Cardiac fibroblast (primary cell): ENCODE results near the gene BCL2L11.

Experiments
- DNase-seq, 2 donors: peaks; one replicate each; pipeline versions ENCODE4 v3.0.0 to v3.0.0-alpha.2; 2010; ENCODE audit warnings: low read depth in 2 of 2
- H3K4me3 ChIP-seq, 2 donors: replicated peaks in 1 of 2; 1 replicate in 1 of 2; 2 replicates in 1 of 2; pipeline ENCODE4 v1.5.1; 2011; ENCODE audit warnings: low read depth in 2 of 2, low read length in 2 of 2, mild to moderate bottlenecking in 2 of 2, moderate library complexity in 1 of 2
- CTCF ChIP-seq: IDR thresholded peaks from one replicate; pipeline ENCODE4 v1.5.1; 2011; ENCODE audit warnings: low read depth, mild to moderate bottlenecking, low read length, inconsistent platforms

The BCL2L11 gene

GRCh38 chr2:111134055-111134454, 13.3 kb downstream of the BCL2L11 start:
- no peak for DNase-seq
- peak; percentile 34 for TF ChIP-seq CTCF
- H3K4me3 ChIP-seq = no peak overlapping the region

- no peak for TF ChIP-seq CTCF
- no peak for DNase-seq
- no peak overlapping the region for H3K4me3 ChIP-seq
Measured at GRCh38 chr2:111135237-111135909, 14.7 kb downstream of the BCL2L11 start.

- H3K4me3 ChIP-seq = no peak overlapping the region
- peak; percentile 45 to 90 for DNase-seq
- TF ChIP-seq CTCF = peak; percentile 21
Measured at GRCh38 chr2:111135910-111136297, 15.2 kb downstream of the BCL2L11 start.

- DNase-seq = no peak
- no peak overlapping the region for H3K4me3 ChIP-seq
- no peak for TF ChIP-seq CTCF
Measured at GRCh38 chr2:111138839-111139238, 18.1 kb downstream of the BCL2L11 start.

GRCh38 chr2:111139637-111140317, 19.1 kb downstream of the BCL2L11 start:
- no peak overlapping the region for H3K4me3 ChIP-seq
- no peak for DNase-seq
- no peak for TF ChIP-seq CTCF

GRCh38 chr2:111140815-111141214, 20.1 kb downstream of the BCL2L11 start:
- no peak for DNase-seq
- H3K4me3 ChIP-seq = no peak overlapping the region
- TF ChIP-seq CTCF = no peak
